Activated T-cell treated with anti-CD3 and anti-CD28 coated beads, Interleukin-2, amount 50 U/mL, for 4 hours (primary cell): ENCODE data around the gene ACOX3. TPM values are rescaled to one million over a fixed set of nuclear protein-coding genes. Genes with fewer than 3 reads are reported as not detected.
"Not testable (repeated sequence)": the region's sequence is repeated elsewhere in the genome, so short reads cannot be mapped to it uniquely, and the experiment has no call there.

Experiments used
- ATAC-seq, 2 donors: fragments of 200-7000 bp; cut with Tn5 transposase; one replicate each; pipeline ENCODE4 v1.10.0; 2021
- DNase-seq: peaks from one replicate; pipeline ENCODE4 v3.0.0-alpha.2; 2020
- H3K27me3 Mint-ChIP-seq: one replicate; pipeline ENCODE4 v1.8.0; 2021; ENCODE audit warnings: low read depth, mixed read lengths
- H3K36me3 Mint-ChIP-seq: one replicate; pipeline ENCODE4 v1.8.0; 2022; ENCODE audit warnings: mixed read lengths; ENCODE audit not compliant: insufficient read depth
- H3K4me1 Mint-ChIP-seq: one replicate; pipeline ENCODE4 v1.8.0; 2021; ENCODE audit warnings: low read depth, mixed read lengths
- H3K4me3 Mint-ChIP-seq: one replicate; pipeline ENCODE4 v1.8.0; 2021; ENCODE audit warnings: mild to moderate bottlenecking, moderate library complexity, mixed read lengths
- H3K9me3 Mint-ChIP-seq: one replicate; pipeline ENCODE4 v1.8.0; 2021; ENCODE audit warnings: mixed read lengths
- total RNA-seq, 3 donors: library from RNA; stranded (reverse); gene quantifications; one replicate each; pipeline ENCODE4 v1.2.1, GENCODE V29; 2021

ACOX3 gene
- total RNA-seq, 3 donors from 2014 or later = 20.1 to 35.8 (median 20.6) TPM

DNA sequence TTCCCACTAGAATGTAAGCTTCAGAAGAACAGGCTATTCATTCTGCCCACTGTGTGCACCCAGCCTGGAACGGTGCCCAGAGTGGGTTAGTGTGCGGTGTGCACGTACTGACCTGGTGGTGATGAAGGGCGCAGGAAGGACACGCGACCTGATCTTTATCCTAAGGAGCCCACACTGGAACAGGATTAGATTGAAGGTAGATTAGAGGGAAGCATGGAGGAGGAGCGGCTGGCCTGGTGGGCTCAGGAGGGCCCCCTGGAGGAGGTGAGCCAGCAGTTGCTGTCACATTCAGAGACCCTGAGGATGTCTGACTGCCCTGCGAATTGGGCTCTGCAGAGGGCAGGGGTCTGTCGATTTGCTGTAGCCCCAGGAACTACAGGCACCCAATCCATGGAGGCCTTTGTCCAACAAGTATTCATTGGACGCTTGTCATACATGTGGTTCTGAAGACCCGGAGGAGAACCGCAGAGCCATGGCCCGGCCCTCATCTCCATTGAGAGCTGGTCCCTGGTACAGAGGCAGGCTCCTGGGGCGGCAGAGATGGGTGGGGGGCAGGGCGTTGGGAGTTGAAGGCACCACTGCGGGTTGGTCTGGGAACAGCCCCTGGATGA is 97.8 kb downstream of the ACOX3 start:
- H3K4me1 Mint-ChIP-seq = no peaks in the 10 kb centered on the region

DNA sequence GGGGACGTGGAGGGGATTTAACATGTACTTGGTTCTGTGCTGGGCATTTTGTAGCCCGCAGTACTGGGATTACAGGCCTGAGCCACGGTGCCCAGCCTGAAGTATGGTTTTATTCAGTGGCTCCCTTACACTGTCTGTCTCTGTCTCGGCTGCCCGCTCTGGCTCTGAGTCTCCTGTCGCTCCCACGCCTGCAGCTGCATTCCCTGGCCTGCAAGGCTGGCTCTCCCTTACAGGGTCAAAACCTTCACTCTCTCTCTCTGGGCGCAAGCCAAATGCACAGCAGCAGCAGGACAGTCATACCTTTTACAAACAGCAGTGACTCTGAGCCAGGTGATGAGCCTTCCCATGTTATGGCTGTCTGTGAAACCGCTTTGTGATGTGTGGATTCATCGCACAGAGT is 98.8 kb downstream of the ACOX3 start:
- DNase-seq (no peak), ATAC-seq (no peak)
- H3K4me3 Mint-ChIP-seq = no peak overlapping the region
- H3K36me3 Mint-ChIP-seq = no peaks in the 10 kb centered on the region
- no peaks in the 10 kb centered on the region for H3K4me1 Mint-ChIP-seq
- peaks cover 9% of the 10 kb centered on the region for H3K9me3 Mint-ChIP-seq
- H3K27me3 Mint-ChIP-seq = peaks cover 5% of the 10 kb centered on the region

More for the DNA sequence above, 97.8 kb downstream of the ACOX3 start:
- no peak for ATAC-seq
- no peaks in the 10 kb centered on the region for H3K36me3 Mint-ChIP-seq
- peaks cover 5% of the 10 kb centered on the region for H3K27me3 Mint-ChIP-seq
- H3K4me3 Mint-ChIP-seq = no peak overlapping the region
- no peak for DNase-seq
- H3K9me3 Mint-ChIP-seq = peaks cover 6% of the 10 kb centered on the region

GRCh38 chr4:8341281-8341680 is 99.2 kb downstream of the ACOX3 start:
- not testable (repeated sequence) for H3K36me3 Mint-ChIP-seq, ATAC-seq, H3K4me1 Mint-ChIP-seq, H3K27me3 Mint-ChIP-seq, DNase-seq, H3K4me3 Mint-ChIP-seq
- peaks cover 12% of the 10 kb centered on the region for H3K9me3 Mint-ChIP-seq

GRCh38 chr4:8340781-8341241 is 99.7 kb downstream of the ACOX3 start:
- Mint-ChIP-seq H3K36me3 (no peaks in the 10 kb centered on the region), H3K9me3 (peaks cover 16% of the 10 kb centered on the region), H3K27me3 (peaks cover 5% of the 10 kb centered on the region), H3K4me3 (no peak overlapping the region), H3K4me1 (no peaks in the 10 kb centered on the region)
- DNase-seq (no peak), ATAC-seq (no peak)

DNA sequence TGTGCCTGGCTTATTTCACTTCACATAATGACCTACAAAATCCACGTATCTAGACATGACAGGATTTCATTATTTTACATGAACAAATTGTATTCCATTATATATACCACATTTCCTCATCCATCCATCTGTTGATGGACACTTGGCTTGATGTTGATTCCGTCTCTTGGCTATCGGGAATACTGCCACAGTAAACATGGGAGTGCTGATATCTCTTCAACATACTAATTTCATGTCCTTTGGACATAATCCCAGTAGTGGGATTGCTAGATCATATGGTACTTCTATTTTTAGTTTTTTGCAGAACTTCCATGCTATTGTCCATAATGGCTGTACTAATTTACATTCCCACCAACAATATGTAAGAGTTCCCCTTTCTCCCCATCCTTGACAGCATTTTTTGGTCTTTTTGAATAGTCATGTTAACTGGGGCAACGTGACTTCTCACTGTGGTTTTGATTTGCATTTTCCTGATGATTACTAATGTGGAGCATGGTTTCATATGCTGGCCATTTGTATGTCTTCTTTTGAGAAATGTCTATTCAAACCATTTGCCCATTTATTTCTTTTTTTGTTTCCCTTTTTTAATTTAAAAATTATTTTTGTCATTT is 102.1 kb downstream of the ACOX3 start:
- H3K4me3 Mint-ChIP-seq = no peak overlapping the region
- H3K9me3 Mint-ChIP-seq = peaks cover 19% of the 10 kb centered on the region
- no peak for DNase-seq
- ATAC-seq = no peak
- no peaks in the 10 kb centered on the region for H3K4me1 Mint-ChIP-seq
- peaks cover 5% of the 10 kb centered on the region for H3K27me3 Mint-ChIP-seq
- no peaks in the 10 kb centered on the region for H3K36me3 Mint-ChIP-seq

GRCh38 chr4:8336412-8337075 is 104.0 kb downstream of the ACOX3 start:
- H3K4me1 Mint-ChIP-seq = no peaks in the 10 kb centered on the region
- ATAC-seq = no peak
- no peaks in the 10 kb centered on the region for H3K36me3 Mint-ChIP-seq

DNA sequence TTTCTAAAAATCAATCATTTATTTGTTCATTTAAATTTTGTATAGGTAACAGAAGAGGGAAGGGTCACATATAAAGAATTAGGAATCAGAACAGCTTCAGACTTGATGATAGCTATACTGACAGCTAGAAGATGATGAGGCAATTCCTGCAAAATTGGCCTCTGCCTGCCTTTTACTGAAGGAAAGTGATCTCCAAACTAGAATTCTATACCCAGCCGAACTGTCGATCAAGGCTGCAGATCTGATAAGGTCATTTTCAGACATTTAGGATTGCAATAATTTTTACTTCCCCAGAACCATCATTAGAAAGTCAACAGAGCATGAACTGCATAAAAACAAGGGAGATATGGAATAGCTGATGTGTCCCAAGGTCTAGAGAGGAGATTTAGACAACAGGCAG is 104.7 kb downstream of the ACOX3 start:
- Mint-ChIP-seq H3K36me3 (no peaks in the 10 kb centered on the region), H3K27me3 (peaks cover 2% of the 10 kb centered on the region), H3K4me1 (no peaks in the 10 kb centered on the region), H3K9me3 (peaks cover 27% of the 10 kb centered on the region), H3K4me3 (no peak overlapping the region)
- ATAC-seq (no peak), DNase-seq (no peak)

More at GRCh38 chr4:8336412-8337075, 104.0 kb downstream of the ACOX3 start:
- Mint-ChIP-seq H3K9me3 (peaks cover 27% of the 10 kb centered on the region), H3K27me3 (peaks cover 2% of the 10 kb centered on the region), H3K4me3 (no peak overlapping the region)
- no peak for DNase-seq

GRCh38 chr4:8334786-8335460 is 105.6 kb downstream of the ACOX3 start:
- no peak overlapping the region for H3K4me3 Mint-ChIP-seq
- H3K9me3 Mint-ChIP-seq = peaks cover 27% of the 10 kb centered on the region
- no peak for ATAC-seq
- no peaks in the 10 kb centered on the region for H3K36me3 Mint-ChIP-seq
- no peaks in the 10 kb centered on the region for H3K4me1 Mint-ChIP-seq
- DNase-seq = no peak
- peaks cover 2% of the 10 kb centered on the region for H3K27me3 Mint-ChIP-seq

DNA sequence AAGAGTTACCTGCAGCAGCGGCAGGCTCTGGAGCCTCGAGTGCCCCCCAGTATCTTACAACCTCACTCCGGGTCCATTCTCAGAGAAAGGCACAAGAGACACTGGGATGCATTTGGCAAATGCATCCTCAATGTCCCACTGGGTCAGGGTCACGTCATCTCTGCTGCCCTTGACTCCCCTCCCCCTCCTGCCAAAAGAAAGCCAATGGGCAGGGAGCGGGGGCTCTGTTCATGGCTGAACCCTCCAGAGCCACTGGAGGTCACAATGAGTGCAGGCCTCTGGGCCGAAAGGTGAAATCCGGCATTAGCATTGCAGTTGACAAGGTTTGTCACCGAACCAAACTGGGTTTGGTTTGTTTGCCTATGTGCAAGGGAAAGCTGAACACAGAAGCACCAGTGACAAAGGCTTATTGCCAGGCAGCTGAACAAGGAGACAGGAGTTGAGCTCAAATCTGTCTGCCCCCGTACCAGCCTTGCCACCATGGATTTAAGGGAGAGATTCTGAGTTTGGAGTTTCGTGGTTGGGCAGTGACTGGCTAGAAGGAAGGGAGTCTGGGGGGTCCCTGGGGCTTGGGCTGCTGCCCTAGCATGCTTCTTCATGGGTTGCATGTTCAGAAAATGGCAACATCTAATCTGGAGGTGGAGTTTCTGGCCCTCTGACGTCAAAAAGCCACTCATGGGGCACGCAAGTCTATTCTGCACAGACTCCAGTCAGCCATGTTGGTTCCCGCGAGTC is 106.6 kb downstream of the ACOX3 start:
- ATAC-seq (no peak), DNase-seq (no peak)
- Mint-ChIP-seq H3K4me1 (no peaks in the 10 kb centered on the region), H3K36me3 (no peaks in the 10 kb centered on the region), H3K9me3 (peaks cover 27% of the 10 kb centered on the region), H3K4me3 (no peak overlapping the region), H3K27me3 (peaks cover 2% of the 10 kb centered on the region)

GRCh38 chr4:8332891-8333331 is 107.6 kb downstream of the ACOX3 start:
- Mint-ChIP-seq H3K4me3 (no peak overlapping the region), H3K9me3 (peaks cover 21% of the 10 kb centered on the region), H3K27me3 (no peaks in the 10 kb centered on the region), H3K4me1 (no peaks in the 10 kb centered on the region), H3K36me3 (no peaks in the 10 kb centered on the region)
- DNase-seq (no peak), ATAC-seq (no peak)

- Mint-ChIP-seq H3K9me3 (peaks cover 21% of the 10 kb centered on the region), H3K4me1 (no peaks in the 10 kb centered on the region), H3K4me3 (no peak overlapping the region), H3K36me3 (no peaks in the 10 kb centered on the region), H3K27me3 (no peaks in the 10 kb centered on the region)
- ATAC-seq (no peak), DNase-seq (no peak)
These were observed 108.3 kb downstream of the ACOX3 start for GRCh38 chr4:8332038-8332857.

DNA sequence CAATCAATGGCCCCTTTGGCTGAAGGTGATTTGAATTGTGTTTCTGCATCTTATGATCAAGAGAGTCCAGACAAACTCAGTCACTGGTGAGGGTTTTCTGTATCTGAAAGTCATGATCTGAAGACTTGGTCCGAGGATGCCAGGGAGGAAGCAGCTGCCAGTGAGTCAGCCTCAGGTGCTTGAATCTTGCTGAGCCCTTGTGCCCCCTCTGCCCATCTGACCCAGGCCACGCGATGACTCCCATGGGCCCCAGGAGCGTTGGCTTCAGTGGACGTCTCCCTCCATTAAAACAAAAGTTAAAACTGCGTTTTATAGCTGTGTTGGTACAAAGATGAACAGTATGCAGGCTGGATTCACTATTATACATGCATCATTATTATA is 109.0 kb downstream of the ACOX3 start:
- no peak overlapping the region for H3K4me3 Mint-ChIP-seq
- peaks cover 17% of the 10 kb centered on the region for H3K9me3 Mint-ChIP-seq
- DNase-seq = no peak

DNA sequence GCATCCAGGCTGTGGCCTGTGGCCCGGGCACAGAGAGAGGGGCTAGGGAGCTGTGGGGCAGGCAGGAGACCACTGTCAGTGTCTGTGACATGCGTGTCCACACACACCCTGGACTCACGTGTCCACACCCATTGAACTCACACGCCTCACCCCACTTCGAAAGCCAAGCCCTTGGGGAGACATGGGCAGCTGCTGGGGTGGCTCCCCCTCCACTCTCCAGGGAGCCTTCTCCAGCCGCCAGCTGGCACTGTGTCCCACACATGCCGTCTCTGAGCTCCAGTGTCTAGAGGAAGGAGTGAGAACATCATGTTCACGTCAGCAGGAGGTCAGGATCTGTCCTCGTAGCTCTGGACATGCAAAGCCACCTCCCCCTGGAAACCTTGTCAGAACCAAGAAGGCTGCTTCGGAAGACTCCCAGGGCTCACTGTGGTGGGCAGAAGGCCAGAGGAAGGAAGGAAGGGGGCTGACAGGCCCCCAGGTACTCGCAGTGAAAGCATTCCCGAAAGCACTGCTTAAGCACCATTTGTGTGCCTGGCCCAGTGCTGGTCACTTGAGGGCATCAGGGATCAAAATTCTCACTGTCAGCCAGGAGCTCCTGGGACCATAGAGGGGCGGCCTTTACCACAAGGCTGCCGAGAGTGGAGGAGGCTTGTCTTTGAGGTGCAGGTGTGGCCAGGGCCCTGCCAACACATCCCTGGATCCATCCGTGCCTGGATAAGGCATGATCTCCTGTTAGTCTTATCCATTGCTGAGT is 109.5 kb downstream of the ACOX3 start:
- H3K9me3 Mint-ChIP-seq = peaks cover 13% of the 10 kb centered on the region
- H3K4me3 Mint-ChIP-seq = no peak overlapping the region
- DNase-seq = no peak

More for the DNA sequence above, 109.0 kb downstream of the ACOX3 start:
- no peaks in the 10 kb centered on the region for H3K36me3 Mint-ChIP-seq
- no peaks in the 10 kb centered on the region for H3K27me3 Mint-ChIP-seq
- H3K4me1 Mint-ChIP-seq = no peaks in the 10 kb centered on the region
- no peak for ATAC-seq

More for the DNA sequence above, 109.5 kb downstream of the ACOX3 start:
- no peak for ATAC-seq
- Mint-ChIP-seq H3K36me3 (no peaks in the 10 kb centered on the region), H3K27me3 (no peaks in the 10 kb centered on the region), H3K4me1 (no peaks in the 10 kb centered on the region)
